ENCODE results near the gene SMCO4.

GRCh38 chr11:93528252-93528651, 14.9 kb downstream of the SMCO4 start:
- TF ChIP-seq CTCF (IDR thresholded peaks at IDR 0.05) (no peak), POLR2A (IDR thresholded peaks at IDR 0.05) (no peak)

All from body of pancreas (tissue), 4 donors.